Mucosa of gallbladder (tissue), 1 donor: ENCODE data around the gene KRTAP10-5. TPM values are rescaled to one million over a fixed set of nuclear protein-coding genes. Genes with fewer than 3 reads are reported as not detected.
"Not testable (repeated sequence)": the region's sequence is repeated elsewhere in the genome, so short reads cannot be mapped to it uniquely, and the experiment has no call there.

ENCODE experiments used
- DNase-seq: peaks from one replicate; pipeline ENCODE4 v3.0.0-alpha.2; 2020; ENCODE audit warnings: low spot score
- total RNA-seq: library from RNA; stranded (reverse); gene quantifications from one replicate; pipeline ENCODE4 v1.2.1, GENCODE V29; 2021
- donor health status: DM: no; HTN: no; CAD: no.

The KRTAP10-5 gene
- total RNA-seq, 1 donor from 2014 or later = not detected

DNA sequence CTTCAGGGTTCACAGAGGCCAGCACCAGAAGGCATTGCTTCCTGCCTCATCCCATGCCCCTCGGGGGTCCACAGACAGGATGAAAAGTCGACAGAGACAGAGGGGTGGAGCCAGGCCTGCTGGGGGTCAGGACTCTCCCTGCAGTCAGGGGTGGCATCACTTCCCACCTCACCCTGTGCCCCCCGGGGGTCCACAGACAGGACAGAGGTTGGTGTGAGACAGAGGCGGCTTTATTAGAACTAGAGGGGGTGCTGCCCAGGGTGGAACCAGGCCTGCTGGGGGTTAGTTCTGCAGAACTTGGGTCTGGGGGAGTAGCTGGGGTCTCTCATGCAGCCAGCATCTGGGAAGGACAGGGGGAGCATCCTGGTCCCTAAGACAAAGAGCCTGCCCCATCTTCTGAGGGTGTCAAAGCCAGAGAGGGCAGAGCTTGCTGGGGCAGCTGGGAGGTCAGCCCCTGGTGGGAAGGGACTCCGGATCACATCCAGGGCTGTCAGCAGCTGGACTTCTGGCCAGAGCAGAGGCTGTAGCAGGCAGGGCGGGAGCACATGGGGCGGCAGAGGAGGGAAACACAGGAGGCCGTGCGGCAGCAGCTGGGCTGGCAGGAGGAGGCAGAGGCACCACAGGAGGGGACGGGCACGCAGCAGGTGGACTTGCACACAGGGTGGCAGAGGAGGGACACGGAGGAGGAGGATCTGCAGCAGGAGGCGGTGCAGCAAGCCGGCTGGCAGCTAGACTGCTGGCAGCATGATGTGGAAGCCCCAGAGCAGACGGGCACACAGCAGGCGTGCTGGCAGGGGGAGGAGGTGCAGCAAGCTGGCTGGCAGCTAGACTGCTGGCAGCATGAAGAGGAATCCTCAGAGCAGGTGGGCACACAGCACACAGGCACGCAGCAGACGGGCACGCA, 10.7 kb upstream of the KRTAP10-5 start:
- DNase-seq = not testable (repeated sequence)

DNA sequence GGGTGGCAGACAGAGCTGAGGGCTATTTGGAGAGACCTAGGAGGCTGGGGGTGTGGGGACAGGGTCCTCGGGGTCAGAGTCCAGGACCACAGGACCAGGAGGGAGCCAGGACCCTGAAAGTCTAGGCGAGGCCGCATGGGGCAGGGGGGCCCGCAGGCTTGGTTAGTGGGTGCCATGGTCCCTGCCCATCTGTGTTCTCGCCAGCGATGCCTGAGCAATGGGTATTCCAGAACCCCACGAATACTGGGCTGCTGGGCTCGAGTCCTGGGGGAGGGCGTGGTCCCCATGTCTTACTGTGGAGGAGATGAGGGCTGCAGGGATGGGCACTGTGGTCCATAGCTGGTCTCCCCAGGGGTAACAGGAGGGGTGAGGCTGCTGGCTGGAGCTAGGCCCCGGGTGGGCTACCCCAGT, 9.9 kb upstream of the KRTAP10-5 start:
- DNase-seq = no peak

DNA sequence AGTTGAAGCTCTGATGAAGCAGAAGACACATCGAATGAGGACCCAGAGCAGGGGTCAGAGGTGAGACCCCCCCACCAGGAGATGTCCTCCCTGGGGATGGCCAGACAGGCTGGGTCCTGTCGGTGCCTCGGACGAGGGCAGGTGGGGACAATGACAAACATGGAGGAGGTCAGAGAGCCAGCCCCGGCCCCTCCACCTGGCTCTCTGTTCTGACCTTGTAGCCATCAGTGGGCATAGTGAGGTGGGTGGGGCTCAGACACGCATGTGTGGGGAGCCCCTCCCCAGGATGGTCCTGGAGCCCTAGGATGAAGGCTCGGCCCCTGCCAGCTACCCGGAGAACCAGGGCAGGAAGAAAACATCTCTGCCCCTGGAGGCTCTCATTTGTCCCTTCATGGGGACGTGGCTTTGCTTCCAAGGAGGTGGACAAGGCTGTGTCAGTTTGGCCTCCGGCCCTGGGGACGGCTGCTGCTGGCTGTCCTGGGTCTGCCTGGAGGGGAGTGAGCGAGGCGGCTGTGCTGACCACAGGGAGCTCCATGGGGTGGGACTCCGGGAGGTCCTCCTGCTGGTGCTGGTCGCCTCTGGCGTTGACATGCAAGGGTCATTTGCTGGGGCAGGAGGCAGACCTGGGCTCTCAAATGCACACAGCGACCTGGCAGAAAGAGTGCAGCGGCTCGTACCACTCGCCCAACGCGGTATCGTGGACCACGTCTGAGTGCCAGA, 9.3 kb upstream of the KRTAP10-5 start:
- DNase-seq = no peak

DNA sequence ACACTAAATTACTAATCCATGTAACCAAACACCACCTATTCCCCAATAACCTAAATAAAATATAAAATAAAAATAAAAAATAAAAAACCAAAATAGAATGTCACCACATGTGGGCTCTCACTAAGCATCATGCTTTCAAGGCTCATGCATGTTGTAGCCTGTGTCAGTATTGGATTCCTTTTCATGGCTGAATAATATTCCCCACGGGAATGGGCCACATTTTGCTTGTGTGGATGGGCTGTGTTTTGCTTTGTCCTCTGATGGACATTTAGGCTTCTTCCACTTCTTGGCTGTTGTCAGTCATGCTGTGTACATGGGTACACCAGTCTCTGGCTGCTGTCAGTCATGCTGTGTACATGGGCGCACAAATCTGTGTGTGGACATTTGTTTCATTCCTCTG, 8.7 kb upstream of the KRTAP10-5 start:
- no peak for DNase-seq

DNA sequence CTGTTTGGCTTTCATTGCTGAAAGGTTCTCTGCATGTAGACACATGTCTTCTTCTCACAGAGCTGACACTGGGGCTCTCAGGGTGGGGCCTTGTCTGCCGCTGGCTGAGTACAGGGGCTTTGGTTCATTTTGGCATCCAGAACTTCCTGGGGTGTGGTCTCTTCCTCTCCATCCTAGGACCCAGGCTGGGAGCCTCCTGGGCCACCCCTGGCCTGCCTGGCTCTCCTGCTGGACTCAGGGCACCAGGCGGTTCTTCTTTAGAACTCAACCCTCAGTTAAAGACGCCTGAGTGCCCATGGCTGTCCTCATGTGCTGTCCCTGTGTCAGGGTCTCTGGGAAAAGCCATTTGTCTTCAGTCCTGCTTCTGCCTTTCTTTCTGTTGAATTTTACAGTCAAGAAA, 5.5 kb upstream of the KRTAP10-5 start:
- DNase-seq = no peak

DNA sequence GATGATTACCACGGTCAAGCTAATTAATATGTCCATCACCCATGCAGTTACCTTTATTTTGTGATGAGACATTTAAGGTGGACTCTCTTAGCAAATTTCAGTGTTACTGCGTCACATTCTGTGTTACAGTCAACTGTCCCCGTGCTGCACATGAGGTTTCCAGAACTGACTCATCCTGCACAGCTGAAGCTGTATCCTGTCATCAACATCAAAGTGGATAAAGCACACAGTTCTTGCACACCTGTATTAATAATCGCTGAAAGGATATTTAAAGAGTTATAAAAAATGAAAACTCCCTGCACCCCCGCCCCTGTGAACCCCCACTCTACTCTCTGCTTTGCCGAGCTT, 3.4 kb upstream of the KRTAP10-5 start:
- no peak for DNase-seq

DNA sequence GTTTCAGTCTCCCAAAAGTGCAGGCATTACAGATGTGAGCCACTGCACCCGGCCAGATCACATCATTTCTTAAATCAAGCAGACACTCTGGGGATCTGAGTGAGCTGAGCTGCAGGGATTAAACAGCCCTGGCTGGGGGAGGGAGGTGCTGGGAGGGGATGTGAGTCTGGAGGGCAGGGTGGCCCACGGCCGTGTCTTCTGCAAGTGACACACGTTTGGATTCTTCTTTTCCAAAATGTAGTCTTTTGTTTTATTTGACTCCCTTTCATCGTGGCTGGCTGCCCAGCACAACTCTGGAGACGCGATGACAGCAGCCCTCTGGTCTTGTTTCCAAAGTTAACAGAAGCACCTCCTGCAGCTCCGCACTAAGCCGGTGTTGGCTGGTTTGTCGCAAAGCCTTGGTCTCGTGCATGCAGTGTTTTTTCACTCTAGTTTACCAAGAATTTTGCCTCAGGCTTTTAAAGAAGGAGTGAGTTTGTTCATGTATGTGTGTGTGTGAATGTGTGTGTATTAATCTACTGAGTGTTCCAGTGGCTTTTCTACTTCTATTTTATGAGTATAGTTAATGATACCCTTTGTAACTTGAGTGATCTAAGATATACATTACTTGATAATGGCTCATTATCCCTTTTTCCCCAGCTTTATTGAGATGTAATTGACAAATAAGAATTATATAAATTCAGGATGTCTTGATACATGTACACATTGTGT, 2.8 kb upstream of the KRTAP10-5 start:
- DNase-seq = no peak

DNA sequence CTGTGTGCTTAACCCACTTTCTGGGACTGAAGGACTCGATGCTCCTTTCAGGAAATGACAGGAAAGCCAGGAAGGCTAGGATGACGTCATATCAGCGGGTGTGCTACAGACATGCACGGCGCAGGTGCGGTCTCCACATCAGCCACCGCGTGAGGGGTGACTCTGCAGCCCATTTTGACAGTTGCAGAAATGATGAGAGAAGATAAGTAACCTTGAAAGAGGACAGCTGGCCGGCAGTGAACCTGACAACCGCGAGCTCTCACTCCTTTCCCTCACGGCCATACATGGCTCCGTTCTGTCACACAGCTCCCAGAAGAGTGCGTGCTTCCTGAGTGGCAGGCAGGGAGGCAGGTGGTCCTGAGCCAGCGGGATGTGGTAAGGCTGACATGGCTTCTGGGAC, 1.7 kb upstream of the KRTAP10-5 start:
- no peak for DNase-seq

DNA sequence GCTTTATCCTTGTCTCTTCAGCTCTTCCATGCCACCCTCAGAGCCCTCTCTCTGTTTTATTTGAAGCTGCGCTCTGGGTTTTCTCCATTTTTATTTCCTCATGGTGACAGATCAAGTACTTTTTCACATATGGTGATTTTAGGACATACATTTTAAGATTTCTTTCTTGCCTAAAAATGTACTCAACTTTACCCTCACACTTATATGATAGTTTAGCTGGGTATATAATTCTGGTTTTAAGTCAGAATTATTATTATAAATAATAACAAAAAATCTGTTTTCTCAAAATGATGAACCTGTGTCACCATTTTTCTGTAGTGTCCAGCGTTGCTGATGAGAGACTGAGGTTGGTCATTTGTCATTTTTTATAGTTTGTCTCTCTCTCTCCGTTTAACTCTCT, 754 bp upstream of the KRTAP10-5 start:
- DNase-seq = no peak

DNA sequence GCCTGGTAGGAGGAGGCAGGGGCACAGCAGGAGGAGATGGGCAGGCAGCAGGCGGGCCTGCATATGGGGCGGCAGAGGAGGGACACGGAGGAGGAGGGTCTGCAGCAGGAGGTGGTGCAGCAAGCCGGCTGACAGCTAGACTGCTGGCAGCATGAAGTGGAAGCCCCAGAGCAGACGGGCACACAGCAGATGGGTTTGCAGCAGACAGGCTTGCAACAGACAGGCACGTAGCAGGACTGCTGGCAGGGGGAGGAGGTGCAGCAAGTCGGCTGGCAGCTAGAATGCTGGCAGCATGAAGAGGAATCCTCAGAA, 615 bp downstream of the KRTAP10-5 start:
- DNase-seq = no peak

DNA sequence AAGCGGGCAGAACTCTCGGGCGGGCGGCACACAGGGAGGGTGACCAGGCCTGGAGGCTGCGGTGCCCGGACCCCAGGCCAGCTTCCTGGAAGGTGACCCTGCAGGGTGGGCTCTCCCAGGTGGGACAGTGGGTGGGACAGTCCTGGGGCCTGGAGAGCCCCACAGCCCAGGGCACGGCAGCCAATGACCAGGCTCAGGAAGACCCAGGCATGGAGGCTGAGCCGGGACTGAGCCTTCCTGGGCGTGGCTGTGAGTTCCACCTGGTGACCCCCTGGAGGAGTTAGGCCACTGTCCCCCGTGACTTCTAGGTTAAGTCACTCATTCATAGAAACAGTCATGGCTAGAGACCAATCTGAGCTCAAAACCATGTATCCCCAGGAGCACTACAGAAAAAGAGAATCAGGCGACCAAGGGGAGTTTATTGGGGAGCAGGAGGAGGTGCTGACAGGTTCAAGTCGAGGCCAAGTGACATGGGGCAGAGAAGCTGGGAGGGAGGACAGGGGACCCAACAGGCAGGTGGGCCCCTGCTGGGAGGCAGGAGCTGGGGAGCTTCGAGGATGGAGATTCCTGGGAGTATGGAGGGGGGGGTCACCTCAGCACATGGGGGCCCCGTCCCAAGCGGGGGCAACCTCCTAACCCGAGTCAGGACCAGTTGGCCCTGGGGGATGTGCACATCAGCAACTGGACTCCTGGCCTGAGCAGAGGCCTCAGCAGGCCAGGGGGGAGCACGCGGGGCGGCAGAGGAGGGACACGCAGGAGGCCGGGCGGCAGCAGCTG, 1.2 kb downstream of the KRTAP10-5 start:
- peak; percentile 4 for DNase-seq

DNA sequence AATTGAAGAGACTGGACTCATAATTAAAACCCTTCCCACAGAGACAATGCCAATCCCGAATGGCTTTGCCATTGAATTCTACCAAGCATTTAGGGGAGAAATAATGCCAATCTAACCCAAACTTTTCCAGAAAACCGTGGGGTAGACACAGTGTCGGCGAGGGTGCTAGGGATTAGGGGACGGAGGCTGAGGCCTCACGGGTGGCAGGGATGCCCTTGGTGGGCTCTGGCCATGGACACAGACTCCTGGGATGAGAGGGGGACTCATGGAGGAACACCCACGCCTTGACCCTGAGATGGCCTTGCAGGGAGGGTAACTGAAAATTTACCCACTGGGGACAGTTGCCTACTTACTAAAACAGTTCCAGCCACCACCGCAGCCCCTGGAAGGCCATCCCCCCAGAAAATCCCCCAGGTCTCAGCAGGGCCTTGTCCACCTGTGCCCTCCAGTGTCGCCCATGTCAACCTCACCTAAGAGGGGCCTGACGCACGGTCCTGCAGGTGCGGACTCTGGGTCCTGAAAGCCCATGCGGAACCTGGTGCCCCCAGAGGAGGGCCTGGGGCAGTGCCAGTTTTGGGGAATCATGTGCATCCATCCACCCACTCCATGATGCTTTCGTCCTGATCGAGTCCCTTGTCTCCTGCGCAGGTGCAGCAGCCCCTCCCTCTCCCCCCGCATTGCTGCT, 1.9 kb downstream of the KRTAP10-5 start:
- no peak for DNase-seq

DNA sequence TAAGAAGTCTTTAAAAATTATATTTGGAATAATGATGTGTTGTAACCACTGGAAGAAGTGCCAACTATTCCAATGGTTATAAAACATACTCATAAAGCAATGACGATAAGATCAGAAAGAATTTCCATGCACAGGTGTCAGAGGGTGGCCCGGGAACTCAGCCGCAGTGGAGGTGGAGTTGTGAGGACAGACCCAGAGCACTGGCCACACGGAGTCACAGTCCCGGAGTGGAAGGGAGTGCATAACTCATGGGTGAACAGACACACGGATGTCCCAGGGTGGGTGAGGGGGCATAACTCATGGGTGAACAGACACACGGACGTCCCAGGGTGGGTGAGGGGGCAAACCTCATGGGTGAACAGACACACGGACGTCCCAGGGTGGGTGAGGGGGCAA, 4.4 kb downstream of the KRTAP10-5 start:
- no peak for DNase-seq

DNA sequence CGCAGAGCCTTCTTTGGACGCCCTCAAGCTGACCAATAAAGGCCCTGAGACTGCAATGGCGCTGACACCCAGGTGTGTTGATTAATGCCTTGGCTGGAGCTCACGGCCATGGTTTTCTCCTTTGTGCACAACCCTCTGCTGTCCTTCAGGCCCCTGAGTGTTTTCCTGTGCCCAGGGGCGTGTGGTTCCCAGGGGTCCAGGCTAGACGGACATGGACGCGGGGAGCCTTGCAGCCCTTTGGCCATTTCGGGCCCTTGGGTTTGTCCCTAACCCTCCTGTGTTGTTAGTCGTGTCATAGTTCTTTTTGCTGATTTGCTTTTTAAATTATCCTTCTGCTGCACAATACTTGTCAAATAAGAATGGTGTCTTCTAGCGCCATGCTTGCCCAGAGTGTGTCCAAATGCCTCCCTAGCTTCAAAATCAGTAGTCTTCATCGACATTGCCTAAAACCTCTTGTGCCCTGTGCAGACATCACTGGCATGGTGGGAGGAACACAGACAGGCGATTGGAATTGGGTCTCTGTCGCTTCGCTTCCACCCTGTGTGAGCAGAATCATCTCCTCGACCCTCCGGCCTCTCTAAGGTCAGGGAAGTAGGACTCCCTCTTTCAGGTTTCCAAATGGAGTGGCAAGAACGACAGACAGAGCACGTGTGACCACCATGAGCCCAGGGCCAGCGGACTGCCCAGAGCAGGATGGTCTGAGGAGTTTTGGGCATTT, 4.9 kb downstream of the KRTAP10-5 start:
- DNase-seq = no peak

DNA sequence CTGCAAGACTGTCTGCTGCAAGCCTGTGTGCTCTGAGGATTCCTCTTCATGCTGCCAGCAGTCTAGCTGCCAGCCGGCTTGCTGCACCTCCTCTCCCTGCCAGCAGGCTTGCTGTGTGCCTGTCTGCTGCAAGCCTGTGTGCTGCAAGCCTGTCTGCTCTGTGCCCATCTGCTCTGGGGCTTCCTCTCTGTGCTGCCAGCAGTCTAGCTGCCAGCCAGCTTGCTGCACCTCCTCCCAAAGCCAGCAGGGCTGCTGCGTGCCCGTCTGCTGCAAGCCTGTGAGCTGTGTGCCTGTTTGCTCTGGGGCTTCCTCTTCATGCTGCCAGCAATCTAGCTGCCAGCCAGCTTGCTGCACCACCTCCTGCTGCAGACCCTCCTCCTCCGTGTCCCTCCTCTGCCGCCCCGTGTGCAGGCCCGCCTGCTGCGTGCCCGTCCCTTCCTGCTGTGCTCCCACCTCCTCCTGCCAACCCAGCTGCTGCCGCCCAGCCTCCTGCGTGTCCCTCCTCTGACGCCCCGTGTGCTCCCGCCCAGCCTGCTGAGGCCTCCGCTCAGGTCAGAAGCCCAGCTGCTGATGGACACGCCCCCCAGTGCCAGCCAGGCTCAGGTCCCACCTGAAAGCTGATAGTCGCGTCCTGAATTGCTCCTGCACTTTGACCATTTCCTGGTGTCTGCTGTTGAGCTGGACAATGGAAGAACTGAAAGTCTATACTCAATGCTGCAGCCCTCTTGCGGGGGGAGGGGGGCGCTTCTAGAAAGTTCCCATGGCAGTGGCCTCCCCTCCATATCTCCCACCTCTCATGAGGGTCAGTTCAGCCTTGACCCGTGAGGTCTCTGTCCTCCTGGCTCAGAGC, 5.7 kb downstream of the KRTAP10-5 start:
- DNase-seq = peak; percentile 76

DNA sequence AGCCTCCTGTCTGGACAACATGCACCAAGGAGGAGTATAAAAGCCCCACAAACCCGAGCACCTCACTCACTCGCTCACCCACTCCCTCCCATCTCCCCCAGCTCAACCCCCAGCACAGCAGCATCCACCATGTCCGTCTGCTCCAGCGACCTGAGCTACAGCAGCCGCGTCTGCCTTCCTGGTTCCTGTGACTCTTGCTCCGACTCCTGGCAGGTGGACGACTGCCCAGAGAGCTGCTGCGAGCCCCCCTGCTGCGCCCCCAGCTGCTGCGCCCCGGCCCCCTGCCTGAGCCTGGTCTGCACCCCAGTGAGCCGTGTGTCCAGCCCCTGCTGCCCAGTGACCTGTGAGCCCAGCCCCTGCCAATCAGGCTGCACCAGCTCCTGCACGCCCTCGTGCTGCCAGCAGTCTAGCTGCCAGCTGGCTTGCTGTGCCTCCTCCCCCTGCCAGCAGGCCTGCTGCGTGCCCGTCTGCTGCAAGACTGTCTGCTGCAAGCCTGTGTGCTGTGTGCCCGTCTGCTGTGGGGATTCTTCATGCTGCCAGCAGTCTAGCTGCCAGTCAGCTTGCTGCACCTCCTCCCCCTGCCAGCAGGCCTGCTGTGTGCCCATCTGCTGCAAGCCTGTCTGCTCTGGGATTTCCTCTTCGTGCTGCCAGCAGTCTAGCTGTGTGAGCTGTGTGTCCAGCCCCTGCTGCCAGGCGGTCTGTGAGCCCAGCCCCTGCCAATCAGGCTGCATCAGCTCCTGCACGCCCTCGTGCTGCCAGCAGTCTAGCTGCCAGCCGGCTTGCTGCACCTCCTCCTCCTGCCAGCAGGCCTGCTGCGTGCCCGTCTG, 6.6 kb downstream of the KRTAP10-5 start, which contains the start of gene KRTAP10-4:
KRTAP10-4 (plus strand) TSS at position 100 of the 827 bp plus-strand sequence; CDS start at position 130, 30 bp downstream.
- peak; percentile 4 for DNase-seq

DNA sequence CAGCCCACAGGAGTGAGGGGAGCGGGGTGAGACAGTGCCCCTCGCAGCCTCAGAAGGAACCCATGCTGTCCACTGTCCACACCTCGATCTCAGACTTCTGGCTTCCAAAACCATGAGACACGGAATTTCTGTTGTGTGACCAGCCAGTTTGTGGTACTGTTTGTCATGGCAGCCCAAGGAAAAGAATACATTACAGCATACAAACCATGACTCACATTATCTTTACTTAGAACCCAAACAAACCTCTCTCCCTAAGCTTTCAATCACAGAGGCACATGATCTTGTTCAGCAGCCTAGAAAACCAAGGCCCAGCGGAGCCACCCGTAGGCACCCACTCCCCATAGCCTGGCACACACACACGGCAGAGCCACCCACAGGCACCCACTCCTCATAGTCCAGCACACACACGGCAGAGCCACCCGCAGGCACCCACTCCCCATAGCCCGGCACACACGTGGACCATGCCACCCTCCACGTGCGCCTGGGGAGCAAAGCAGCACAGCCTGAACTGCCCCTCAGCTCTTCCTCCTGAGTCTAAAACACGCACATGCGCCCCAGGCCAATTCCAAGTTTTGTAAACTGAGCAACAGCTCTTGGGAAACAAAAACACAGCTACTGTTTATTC, 7.3 kb downstream of the KRTAP10-5 start:
- no peak for DNase-seq
